ENCODE measurements around the gene DPPA3. TPM values are rescaled to one million over a fixed set of nuclear protein-coding genes. Genes with fewer than 3 reads are reported as not detected.
"Not testable (repeated sequence)": the region's sequence is repeated elsewhere in the genome, so short reads cannot be mapped to it uniquely, and the experiment has no call there.

Gene DPPA3
- not detected for total RNA-seq

- TF ChIP-seq CTCF (IDR thresholded peaks at IDR 0.05): no peak
- no peak within 1 kb of the TSS for H3K9ac ChIP-seq (ENCODE audit: low read depth in 2 of 2, low read length in 2 of 2)
- H3K27ac ChIP-seq: no peak within 1 kb of the TSS
- DNase-seq: no peak
- no peaks in the 10 kb centered on the region for H3K9me3 ChIP-seq
- no peak within 1 kb of the TSS for H3K4me3 ChIP-seq
- no peaks in the 10 kb centered on the region for H3K4me1 ChIP-seq
- intact Hi-C loops (cut with DNase I): no loop called here
- H3K27me3 ChIP-seq: no peaks in the 10 kb centered on the region
- H3K36me3 ChIP-seq: no peaks in the 10 kb centered on the region
Observed at GRCh38 chr12:7711133-7711532, at the start of gene DPPA3. Gene DPPA3 (plus strand): TSS chr12:7711433. CDS start chr12:7711571, 138 bp downstream.

GRCh38 chr12:7661741-7662140, 49.5 kb upstream of the DPPA3 start:
- TF ChIP-seq CTCF (IDR thresholded peaks at IDR 0.05): no peak
- no peak for DNase-seq
- intact Hi-C loops (cut with DNase I): no loop called here
- Histone ChIP-seq H3K9me3 (no peaks in the 10 kb centered on the region), H3K4me1 (no peaks in the 10 kb centered on the region), H3K27me3 (no peaks in the 10 kb centered on the region), H3K36me3 (no peaks in the 10 kb centered on the region), H3K4me3 (no peak overlapping the region), H3K9ac (ENCODE audit: low read depth in 2 of 2, low read length in 2 of 2) (no peak overlapping the region), H3K27ac (no peak overlapping the region)

- Histone ChIP-seq H3K9ac (ENCODE audit: low read depth in 2 of 2, low read length in 2 of 2) (no peak overlapping the region), H3K27ac (peak overlapping the region; percentile 24), H3K9me3 (no peaks in the 10 kb centered on the region), H3K4me3 (no peak overlapping the region), H3K27me3 (no peaks in the 10 kb centered on the region), H3K36me3 (no peaks in the 10 kb centered on the region), H3K4me1 (no peaks in the 10 kb centered on the region)
- peak; percentile 22 for DNase-seq
- no peak for TF ChIP-seq CTCF (IDR thresholded peaks at IDR 0.05)
- intact Hi-C loops (cut with DNase I): no loop called here
Observed at GRCh38 chr12:7666595-7666994, 44.6 kb upstream of the DPPA3 start.

GRCh38 chr12:7667125-7667524, 44.1 kb upstream of the DPPA3 start:
- Histone ChIP-seq H3K27me3 (no peaks in the 10 kb centered on the region), H3K9me3 (no peaks in the 10 kb centered on the region), H3K4me1 (no peaks in the 10 kb centered on the region), H3K27ac (peak overlapping the region; percentile 24), H3K4me3 (no peak overlapping the region), H3K36me3 (no peaks in the 10 kb centered on the region), H3K9ac (ENCODE audit: low read depth in 2 of 2, low read length in 2 of 2) (no peak overlapping the region)
- no peak for TF ChIP-seq CTCF (IDR thresholded peaks at IDR 0.05)
- intact Hi-C loops (cut with DNase I): no loop called here
- DNase-seq: no peak

- Histone ChIP-seq H3K27me3 (no peaks in the 10 kb centered on the region), H3K4me1 (no peaks in the 10 kb centered on the region), H3K27ac (no peak overlapping the region), H3K4me3 (no peak overlapping the region), H3K9me3 (no peaks in the 10 kb centered on the region), H3K9ac (ENCODE audit: low read depth in 2 of 2, low read length in 2 of 2) (no peak overlapping the region), H3K36me3 (no peaks in the 10 kb centered on the region)
- no peak for TF ChIP-seq CTCF (IDR thresholded peaks at IDR 0.05)
- intact Hi-C loops (cut with DNase I): no loop called here
- DNase-seq: no peak
Observed at GRCh38 chr12:7668171-7668570, 43.1 kb upstream of the DPPA3 start.

GRCh38 chr12:7675455-7675854, 35.8 kb upstream of the DPPA3 start:
- H3K27ac ChIP-seq; H3K36me3 ChIP-seq; H3K9me3 ChIP-seq; H3K9ac ChIP-seq (ENCODE audit: low read depth in 2 of 2, low read length in 2 of 2); H3K27me3 ChIP-seq; H3K4me3 ChIP-seq; DNase-seq; intact Hi-C loops (cut with DNase I); H3K4me1 ChIP-seq: not testable (repeated sequence)
